Measurements from ENCODE around the gene TTN.

Gene TTN

GRCh38 chr2:178796079-178796677 is 11.0 kb downstream of the TTN start:
- Histone ChIP-seq H3K27me3 (ENCODE audit: insufficient read depth, low read depth) (no peaks in the 10 kb centered on the region), H3K4me2 (no peak overlapping the region), H4K20me1 (ENCODE audit: insufficient read depth) (no peaks in the 10 kb centered on the region), H3K9ac (no peak overlapping the region), H3K4me1 (ENCODE audit: low read depth, poor library complexity, severe bottlenecking) (peaks cover 10% of the 10 kb centered on the region), H3K79me2 (ENCODE audit: insufficient read depth, low read depth) (no peaks in the 10 kb centered on the region), H3K4me3 (IDR thresholded peaks at IDR 0.05; ENCODE audit: insufficient read depth, low read depth, low read length) (no peak overlapping the region), H3K36me3 (ENCODE audit: insufficient read depth) (no peaks in the 10 kb centered on the region), H3K27ac (no peak overlapping the region), H2AFZ (ENCODE audit: low read depth) (no peak overlapping the region)
- TF ChIP-seq CTCF (conservative IDR thresholded peaks at IDR 0.05; ENCODE audit: low read depth, low read length), result peak; percentile 87

GRCh38 chr2:178787934-178788333 is 19.3 kb downstream of the TTN start:
- no peak overlapping the region for H3K27ac ChIP-seq

GRCh38 chr2:178787155-178787554 is 20.1 kb downstream of the TTN start:
- Histone ChIP-seq H2AFZ (ENCODE audit: low read depth) (no peak overlapping the region), H3K27ac (no peak overlapping the region), H3K4me2 (no peak overlapping the region), H3K4me3 (IDR thresholded peaks at IDR 0.05; ENCODE audit: insufficient read depth, low read depth, low read length) (no peak overlapping the region), H3K27me3 (ENCODE audit: insufficient read depth, low read depth) (no peaks in the 10 kb centered on the region), H4K20me1 (ENCODE audit: insufficient read depth) (no peaks in the 10 kb centered on the region), H3K4me1 (ENCODE audit: low read depth, poor library complexity, severe bottlenecking) (no peaks in the 10 kb centered on the region), H3K9ac (no peak overlapping the region), H3K79me2 (ENCODE audit: insufficient read depth, low read depth) (no peaks in the 10 kb centered on the region), H3K36me3 (ENCODE audit: insufficient read depth) (no peaks in the 10 kb centered on the region)
- no peak for TF ChIP-seq CTCF (conservative IDR thresholded peaks at IDR 0.05; ENCODE audit: low read depth, low read length)

More at GRCh38 chr2:178787934-178788333, 19.3 kb downstream of the TTN start:
- no peak overlapping the region for H2AFZ ChIP-seq (ENCODE audit: low read depth)
- no peak overlapping the region for H3K9ac ChIP-seq
- H4K20me1 ChIP-seq (ENCODE audit: insufficient read depth), result no peaks in the 10 kb centered on the region
- H3K79me2 ChIP-seq (ENCODE audit: insufficient read depth, low read depth), result no peaks in the 10 kb centered on the region
- no peaks in the 10 kb centered on the region for H3K36me3 ChIP-seq (ENCODE audit: insufficient read depth)
- no peaks in the 10 kb centered on the region for H3K4me1 ChIP-seq (ENCODE audit: low read depth, poor library complexity, severe bottlenecking)
- no peak for TF ChIP-seq CTCF (conservative IDR thresholded peaks at IDR 0.05; ENCODE audit: low read depth, low read length)
- H3K27me3 ChIP-seq (ENCODE audit: insufficient read depth, low read depth), result no peaks in the 10 kb centered on the region
- H3K4me3 ChIP-seq (IDR thresholded peaks at IDR 0.05; ENCODE audit: insufficient read depth, low read depth, low read length), result no peak overlapping the region
- no peak overlapping the region for H3K4me2 ChIP-seq

GRCh38 chr2:178783889-178784288 is 23.3 kb downstream of the TTN start:
- H3K27ac ChIP-seq, result no peak overlapping the region
- H3K4me3 ChIP-seq (IDR thresholded peaks at IDR 0.05; ENCODE audit: insufficient read depth, low read depth, low read length), result no peak overlapping the region
- no peaks in the 10 kb centered on the region for H3K36me3 ChIP-seq (ENCODE audit: insufficient read depth)
- no peaks in the 10 kb centered on the region for H4K20me1 ChIP-seq (ENCODE audit: insufficient read depth)
- no peak for TF ChIP-seq CTCF (conservative IDR thresholded peaks at IDR 0.05; ENCODE audit: low read depth, low read length)
- no peaks in the 10 kb centered on the region for H3K27me3 ChIP-seq (ENCODE audit: insufficient read depth, low read depth)
- no peak overlapping the region for H3K9ac ChIP-seq
- no peak overlapping the region for H3K4me2 ChIP-seq
- no peaks in the 10 kb centered on the region for H3K4me1 ChIP-seq (ENCODE audit: low read depth, poor library complexity, severe bottlenecking)
- H2AFZ ChIP-seq (ENCODE audit: low read depth), result no peak overlapping the region
- no peaks in the 10 kb centered on the region for H3K79me2 ChIP-seq (ENCODE audit: insufficient read depth, low read depth)

All from KMS-11 (cell line).